ENCODE data around the gene ZNF23. TPM values are rescaled to one million over a fixed set of nuclear protein-coding genes. Genes with fewer than 3 reads are reported as not detected.

ZNF23 gene
- total RNA-seq, 1 donor from 2014 or later, result 18.2 TPM

GRCh38 chr16:71448274-71448866 lies 13.7 kb downstream of the ZNF23 start:
- Mint-ChIP-seq H3K4me1 (no peaks in the 10 kb centered on the region), H3K27ac (no peak overlapping the region), H3K36me3 (peaks cover 66% of the 10 kb centered on the region), H3K9me3 (peaks cover 67% of the 10 kb centered on the region), H3K27me3 (ENCODE audit: insufficient read depth, low read depth) (no peaks in the 10 kb centered on the region), H3K4me3 (no peak overlapping the region)
- Histone ChIP-seq H3K4me3 (no peak overlapping the region), H4K20me1 (ENCODE audit: low read depth) (no peaks in the 10 kb centered on the region), H3F3A (ENCODE audit: low read depth) (peaks cover 15% of the 10 kb centered on the region), H3K27me3 (no peaks in the 10 kb centered on the region), H3K79me2 (ENCODE audit: low read depth) (no peaks in the 10 kb centered on the region), H2AFZ (replicated peaks) (no peak overlapping the region), H3K9me3 (ENCODE audit: low read depth) (peaks cover 37% of the 10 kb centered on the region), H3K4me2 (no peak overlapping the region), H3K36me3 (peaks cover 32% of the 10 kb centered on the region), H3K9ac (no peak overlapping the region), H3K4me1 (no peaks in the 10 kb centered on the region), H3K27ac (no peak overlapping the region)
- no peak for DNase-seq (ENCODE audit: low spot score)
- TF ChIP-seq CTCF (IDR thresholded peaks at IDR 0.05) (no peak), EZH2phosphoT487 (IDR thresholded peaks at IDR 0.05) (no peak), EZH2 (IDR thresholded peaks at IDR 0.05) (no peak)

- Histone ChIP-seq H3K4me2 (no peak overlapping the region), H2AFZ (replicated peaks) (no peak overlapping the region), H3K9ac (no peak overlapping the region), H3F3A (ENCODE audit: low read depth) (peaks cover 5% of the 10 kb centered on the region), H3K36me3 (peaks cover 10% of the 10 kb centered on the region), H3K4me3 (no peak overlapping the region), H3K79me2 (ENCODE audit: low read depth) (no peaks in the 10 kb centered on the region), H3K4me1 (no peaks in the 10 kb centered on the region), H3K27me3 (no peaks in the 10 kb centered on the region), H3K27ac (no peak overlapping the region), H4K20me1 (ENCODE audit: low read depth) (no peaks in the 10 kb centered on the region), H3K9me3 (ENCODE audit: low read depth) (peaks cover 22% of the 10 kb centered on the region)
- peaks cover 19% of the 10 kb centered on the region for H3K36me3 Mint-ChIP-seq
- H3K9me3 Mint-ChIP-seq, result peaks cover 51% of the 10 kb centered on the region
- no peak overlapping the region for H3K27ac Mint-ChIP-seq
- peaks cover 2% of the 10 kb centered on the region for H3K27me3 Mint-ChIP-seq (ENCODE audit: insufficient read depth, low read depth)
- no peak for DNase-seq (ENCODE audit: low spot score)
- H3K4me3 Mint-ChIP-seq, result peak overlapping the region; percentile 1
- TF ChIP-seq EZH2phosphoT487 (IDR thresholded peaks at IDR 0.05) (no peak), EZH2 (IDR thresholded peaks at IDR 0.05) (no peak), CTCF (IDR thresholded peaks at IDR 0.05) (no peak)
- no peaks in the 10 kb centered on the region for H3K4me1 Mint-ChIP-seq
These were observed 18.3 kb downstream of the ZNF23 start for GRCh38 chr16:71443714-71444113.

- no peak within 1 kb of the TSS for H3K9ac ChIP-seq
- no peaks in the 10 kb centered on the region for H4K20me1 ChIP-seq (ENCODE audit: low read depth)
- TF ChIP-seq EZH2phosphoT487 (IDR thresholded peaks at IDR 0.05) (no peak), CTCF (IDR thresholded peaks at IDR 0.05) (no peak), EZH2 (IDR thresholded peaks at IDR 0.05) (no peak)
- H3K4me1 Mint-ChIP-seq, result no peaks in the 10 kb centered on the region
- H2AFZ ChIP-seq (replicated peaks), result no peak within 1 kb of the TSS
- H3K27ac Mint-ChIP-seq, result no peak within 1 kb of the TSS
- no peak for DNase-seq (ENCODE audit: low spot score)
- H3K27me3 Mint-ChIP-seq (ENCODE audit: insufficient read depth, low read depth), result peaks cover 5% of the 10 kb centered on the region
- no peaks in the 10 kb centered on the region for H3K79me2 ChIP-seq (ENCODE audit: low read depth)
- no peak within 1 kb of the TSS for H3K4me3 ChIP-seq
- H3K27ac ChIP-seq, result no peak within 1 kb of the TSS
- H3K36me3 ChIP-seq, result no peaks in the 10 kb centered on the region
- no peaks in the 10 kb centered on the region for H3K4me1 ChIP-seq
- peaks cover 5% of the 10 kb centered on the region for H3K9me3 ChIP-seq (ENCODE audit: low read depth)
- H3K9me3 Mint-ChIP-seq, result peaks cover 38% of the 10 kb centered on the region
- no peaks in the 10 kb centered on the region for H3F3A ChIP-seq (ENCODE audit: low read depth)
- H3K27me3 ChIP-seq, result no peaks in the 10 kb centered on the region
- no peak within 1 kb of the TSS for H3K4me2 ChIP-seq
- H3K4me3 Mint-ChIP-seq, result no peak within 1 kb of the TSS
- peaks cover 4% of the 10 kb centered on the region for H3K36me3 Mint-ChIP-seq
These were observed 20.0 kb downstream of the ZNF23 start, which contains the start of gene TLE7 for GRCh38 chr16:71442051-71442440. Gene TLE7, minus strand, starts transcription at chr16:71442054. Its CDS starts 8,730 bp downstream, at chr16:71433324.

All from neural progenitor cell (in vitro differentiated cells).